Mucosa of descending colon (tissue), 3 donors: ENCODE measurements around the gene LHX3. TPM values are rescaled to one million over a fixed set of nuclear protein-coding genes. Genes with fewer than 3 reads are reported as not detected.

Source experiments
- ATAC-seq: fragments of 200-7000 bp; cut with Tn5 transposase; one replicate; pipeline ENCODE4 v1.9.1; 2020; ENCODE audit warnings: mild to moderate bottlenecking, moderate library complexity
- DNase-seq, 3 donors: peaks; one replicate each; pipeline ENCODE4 v3.0.0-alpha.2; 2020
- H3K36me3 ChIP-seq: fragments of 200-600 bp; one replicate; pipeline ENCODE4 v1.8.0; 2021; ENCODE audit warnings: low read depth, mild to moderate bottlenecking
- H3K4me1 ChIP-seq: fragments of 200-600 bp; one replicate; pipeline ENCODE4 v1.8.0; 2021; ENCODE audit warnings: low read depth, mild to moderate bottlenecking
- H3K4me3 ChIP-seq: fragments of 200-600 bp; one replicate; pipeline ENCODE4 v1.8.0; 2021; ENCODE audit warnings: mild to moderate bottlenecking
- H3K9me3 ChIP-seq: fragments of 200-600 bp; one replicate; pipeline ENCODE4 v1.8.0; 2021; ENCODE audit warnings: mild to moderate bottlenecking
- CTCF ChIP-seq: fragments of 200-600 bp; IDR thresholded peaks from one replicate; pipeline ENCODE4 v1.8.0; 2022; ENCODE audit warnings: antibody characterized with exemption, mild to moderate bottlenecking
- intact Hi-C, 2 donors: fragments of 100-400 bp; cut with DNase I in 1 of 2; cut with micrococcal nuclease in 1 of 2; formaldehyde crosslinking; loops; one replicate each; pipeline versions ENCODE4 v1.11.0 to v1.11.1; 2022; cut with DNase I, micrococcal nuclease
- total RNA-seq, 3 donors: library from RNA; stranded (reverse); fragmentation: NEBNext Ultra II Directional in 2 of 3; extraction: Animal tissue kit (Norgen Biotek cat#: 25700) in 2 of 3; gene quantifications; one replicate each; pipeline versions ENCODE4 v1.2.1 to v1.2.4, GENCODE V29; 2021 to 2023
- donor health status: DM: no; HTN: no; CAD: no; lungs with moderate emphysema.
- donor health status: DM: no; HTN: no; CAD: no.
- donor health status: DM: no; HTN: yes; CAD: no.

The LHX3 gene
- total RNA-seq, 3 donors from 2014 or later = not detected

GRCh38 chr9:136222166-136222905, 17.4 kb upstream of the LHX3 start:
- H3K4me3 ChIP-seq = no peak overlapping the region
- intact Hi-C loops = no loop called here
- H3K36me3 ChIP-seq = no peaks in the 10 kb centered on the region
- TF ChIP-seq CTCF = no peak
- ATAC-seq = no peak
- H3K4me1 ChIP-seq = no peaks in the 10 kb centered on the region
- H3K9me3 ChIP-seq = no peaks in the 10 kb centered on the region
- DNase-seq = no peak

DNA sequence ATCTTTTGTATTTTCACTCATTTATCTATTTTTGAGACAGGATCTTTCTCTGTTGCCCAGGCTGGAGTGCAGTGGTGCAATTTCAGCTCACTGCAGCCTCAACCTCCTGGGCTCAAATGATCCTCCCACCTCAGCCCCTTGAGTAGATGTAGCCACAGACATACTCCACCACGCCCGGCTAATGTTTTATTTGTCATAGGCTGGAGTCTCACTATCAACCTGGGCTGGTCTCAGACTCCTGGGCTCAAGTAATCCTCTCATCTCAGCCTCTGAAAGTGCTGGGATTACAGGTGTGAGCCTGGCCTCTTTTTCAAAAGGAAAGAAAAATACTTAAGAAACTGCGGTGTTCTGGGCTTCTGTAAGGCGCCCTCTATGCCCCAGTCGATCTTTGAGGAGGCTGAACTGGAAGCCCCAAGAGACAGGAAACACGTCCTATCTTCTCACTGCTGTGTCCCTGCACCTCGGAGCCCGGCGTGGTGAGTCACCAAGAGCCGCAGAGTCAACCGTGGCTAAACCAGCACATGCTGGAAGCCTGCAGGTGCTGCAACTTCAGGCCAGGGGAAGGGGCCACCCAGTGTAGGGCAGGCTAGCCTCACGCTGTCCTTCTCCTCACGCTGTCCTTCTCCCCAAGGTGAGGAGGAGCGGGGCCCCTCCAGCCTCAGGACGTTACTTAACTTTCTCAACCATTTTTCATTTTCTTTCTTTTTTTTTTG, 15.2 kb upstream of the LHX3 start:
- H3K36me3 ChIP-seq = no peaks in the 10 kb centered on the region
- DNase-seq (no peak), ATAC-seq (no peak)
- intact Hi-C loops = no loop called here
- no peak for TF ChIP-seq CTCF
- no peak overlapping the region for H3K4me3 ChIP-seq
- no peaks in the 10 kb centered on the region for H3K4me1 ChIP-seq
- no peaks in the 10 kb centered on the region for H3K9me3 ChIP-seq

DNA sequence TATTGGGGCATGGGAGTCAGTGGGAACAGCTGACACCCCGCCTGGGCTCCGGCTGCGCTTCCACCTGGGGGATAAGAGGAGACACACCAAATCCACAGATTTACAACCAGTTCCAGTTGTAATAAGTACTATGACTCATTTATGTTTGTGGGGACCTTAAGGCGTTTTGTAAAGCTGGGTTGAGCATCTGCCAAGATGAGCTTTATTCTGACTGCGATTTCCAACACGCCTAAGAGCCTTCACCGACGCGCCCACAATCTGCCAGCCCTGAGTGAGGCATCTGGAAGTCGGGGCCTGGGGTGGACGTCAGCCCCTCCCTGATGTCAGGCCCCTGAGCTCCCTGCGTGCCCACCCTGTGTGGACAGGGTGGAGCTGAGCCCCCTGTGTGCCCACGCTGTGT, 14.3 kb upstream of the LHX3 start:
- no peak for TF ChIP-seq CTCF
- Histone ChIP-seq H3K4me1 (no peaks in the 10 kb centered on the region), H3K4me3 (no peak overlapping the region), H3K9me3 (peaks cover under 1% of the 10 kb centered on the region), H3K36me3 (no peaks in the 10 kb centered on the region)
- ATAC-seq (no peak), DNase-seq (no peak)
- intact Hi-C loops = no loop called here

GRCh38 chr9:136218673-136219072, 13.7 kb upstream of the LHX3 start:
- Histone ChIP-seq H3K4me3 (no peak overlapping the region), H3K4me1 (no peaks in the 10 kb centered on the region), H3K36me3 (no peaks in the 10 kb centered on the region), H3K9me3 (peaks cover 7% of the 10 kb centered on the region)
- ATAC-seq = no peak
- intact Hi-C loops = no loop called here
- DNase-seq = no peak
- TF ChIP-seq CTCF = no peak

GRCh38 chr9:136218271-136218670, 13.3 kb upstream of the LHX3 start:
- Histone ChIP-seq H3K4me3 (no peak overlapping the region), H3K9me3 (peaks cover 7% of the 10 kb centered on the region), H3K36me3 (no peaks in the 10 kb centered on the region), H3K4me1 (no peaks in the 10 kb centered on the region)
- DNase-seq (no peak), ATAC-seq (no peak)
- intact Hi-C loops = no loop called here
- TF ChIP-seq CTCF = no peak
